Left kidney (tissue), 1 donor: Measurements from ENCODE around the gene PPP1R11. TPM values are rescaled to one million over a fixed set of nuclear protein-coding genes. Genes with fewer than 3 reads are reported as not detected.

Source experiments
- polyA plus RNA-seq: library from polyadenylated mRNA; unstranded; fragments of 120-200 nt; gene quantifications from one replicate; pipeline ENCODE4 v1.2.1, GENCODE V29; 2013; ENCODE audit not compliant: insufficient read length

PPP1R11 gene
- polyA plus RNA-seq, 1 donor: 60.1 TPM

Other genes with a start within 250 kb of the PPP1R11 start
- 6.9 TPM for gene HLA-G, start 239.4 kb upstream of the PPP1R11 start, polyA plus RNA-seq
- gene HLA-A, start 124.7 kb upstream of the PPP1R11 start, polyA plus RNA-seq: 105 TPM
- gene POLR1H, start 5.9 kb upstream of the PPP1R11 start, polyA plus RNA-seq: 42.0 TPM
- 2.0 TPM for gene RNF39, start 8.6 kb downstream of the PPP1R11 start, polyA plus RNA-seq
- gene TRIM31, start 45.9 kb downstream of the PPP1R11 start, polyA plus RNA-seq: not detected
- not detected for gene TRIM40, start 68.9 kb downstream of the PPP1R11 start, polyA plus RNA-seq
- 0.27 TPM for gene TRIM10, start 94.0 kb downstream of the PPP1R11 start, polyA plus RNA-seq
- gene TRIM15, start 96.3 kb downstream of the PPP1R11 start, polyA plus RNA-seq: 0.08 TPM
- gene TRIM26, start 146.2 kb downstream of the PPP1R11 start, polyA plus RNA-seq: 39.7 TPM